T-helper 2 cell treated with Interferon-gamma antibody and Interleukin-4, amounts not matched to agents 100 ng/mL and 5 ng/mL, for 36 hours (primary cell): ENCODE results near the gene GPR137. TPM values are rescaled to one million over a fixed set of nuclear protein-coding genes. Genes with fewer than 3 reads are reported as not detected.

Source experiments
- intact Hi-C: fragments of 100-400 bp; cut with micrococcal nuclease; formaldehyde crosslinking; loops from one replicate; pipeline ENCODE4 v1.15.1; 2023
- total RNA-seq: library from RNA; stranded (reverse); gene quantifications from 2 replicates; pipeline ENCODE4 v1.2.3, GENCODE V29; 2022

The GPR137 gene
- total RNA-seq, 1 donor from 2014 or later: 36.5 TPM

DNA sequence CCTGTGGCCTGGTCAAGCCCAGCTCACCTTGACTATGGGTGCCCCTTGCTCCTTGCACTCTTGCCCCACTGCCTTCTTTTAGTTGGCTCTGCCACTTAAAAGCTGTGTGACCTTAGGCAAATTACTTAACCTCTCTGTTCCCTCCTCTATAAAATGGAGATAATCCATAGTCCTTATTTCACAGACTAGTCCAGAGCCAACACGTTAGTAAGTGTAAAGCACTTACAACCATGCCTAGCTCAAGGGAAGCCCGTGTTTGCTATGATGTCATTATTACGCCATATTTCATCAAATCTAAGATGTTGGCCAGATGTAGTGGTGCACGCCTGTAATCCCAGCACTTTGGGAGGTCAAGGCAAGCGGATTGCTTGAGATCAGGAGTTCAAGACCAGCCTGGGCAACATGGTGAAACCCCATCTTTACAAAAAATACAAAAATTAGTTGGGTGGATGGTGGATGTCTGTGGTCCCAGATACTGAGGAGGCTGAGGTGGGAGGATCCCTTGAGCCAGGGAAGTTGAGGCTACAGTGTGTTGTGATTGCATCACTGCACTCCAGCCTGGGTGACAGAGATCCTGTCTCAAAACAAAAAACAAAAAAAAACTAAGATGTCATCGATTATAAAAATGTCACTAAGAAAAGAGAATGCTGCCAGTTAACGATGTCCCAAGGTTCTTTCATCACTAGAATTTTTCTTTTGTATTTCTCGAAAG is 52.0 kb downstream of the GPR137 start:
- intact Hi-C loops: no loop called here

DNA sequence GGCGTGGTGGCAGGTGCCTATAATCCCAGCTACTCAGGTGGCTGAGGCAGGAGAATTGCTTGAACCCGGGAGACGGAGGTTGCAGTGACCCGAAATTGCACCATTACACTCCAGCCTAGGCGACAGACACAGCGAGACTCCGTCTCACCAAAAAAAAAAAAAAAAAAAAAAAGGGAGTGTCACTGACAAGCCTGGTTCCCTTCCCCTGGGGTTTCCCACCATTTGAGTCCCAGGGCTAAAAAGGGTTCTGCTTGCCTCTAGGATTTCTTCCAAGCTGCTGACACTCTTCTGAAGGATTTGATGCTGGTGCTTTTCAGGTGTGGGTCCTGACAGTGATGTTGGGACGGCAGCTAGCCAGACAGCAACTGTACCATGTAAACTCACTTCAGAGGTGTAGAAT is 53.1 kb downstream of the GPR137 start:
- intact Hi-C loops: no loop called here

Other genes starting within 250 kb of the GPR137 start
- not detected in 2 replicates for gene FLRT1, start 249.9 kb upstream of the GPR137 start, total RNA-seq
- 11.1 and 11.4 TPM in 2 replicates for gene MACROD1, start 119.7 kb upstream of the GPR137 start, total RNA-seq
- gene STIP1, start 99.7 kb upstream of the GPR137 start, total RNA-seq: 267 and 285 TPM in 2 replicates
- 210 and 211 TPM in 2 replicates for gene FERMT3, start 79.1 kb upstream of the GPR137 start, total RNA-seq
- gene TRPT1, start 59.7 kb upstream of the GPR137 start, total RNA-seq: 23.0 and 29.5 TPM in 2 replicates
- 77.2 and 79.8 TPM in 2 replicates for gene NUDT22, start 59.6 kb upstream of the GPR137 start, total RNA-seq
- 27.5 and 29.9 TPM in 2 replicates for gene DNAJC4, start 55.3 kb upstream of the GPR137 start, total RNA-seq
- 59.8 and 60.4 TPM in 2 replicates for gene VEGFB, start 51.3 kb upstream of the GPR137 start, total RNA-seq
- 36.6 and 40.3 TPM in 2 replicates for gene FKBP2, start 44.8 kb upstream of the GPR137 start, total RNA-seq
- 141 and 144 TPM in 2 replicates for gene PPP1R14B, start 38.9 kb upstream of the GPR137 start, total RNA-seq
- gene PLCB3, start 34.3 kb upstream of the GPR137 start, total RNA-seq: 12.7 TPM in 2 replicates
- gene BAD, start 1.2 kb upstream of the GPR137 start, total RNA-seq: 31.8 and 36.1 TPM in 2 replicates
- not detected in 2 replicates for gene KCNK4, start 5.5 kb downstream of the GPR137 start, total RNA-seq
- not detected in 2 replicates for gene CATSPERZ, start 14.5 kb downstream of the GPR137 start, total RNA-seq
- gene ESRRA, start 19.7 kb downstream of the GPR137 start, total RNA-seq: 40.9 and 47.6 TPM in 2 replicates
- 212 and 218 TPM in 2 replicates for gene TRMT112, start 31.7 kb downstream of the GPR137 start, total RNA-seq
- 114 and 119 TPM in 2 replicates for gene PRDX5, start 32.3 kb downstream of the GPR137 start, total RNA-seq
- gene CCDC88B, start 54.4 kb downstream of the GPR137 start, total RNA-seq: 132 and 135 TPM in 2 replicates
- 39.3 and 42.0 TPM in 2 replicates for gene RPS6KA4, start 73.3 kb downstream of the GPR137 start, total RNA-seq